ENCODE data around the gene PTPN11.

DNA sequence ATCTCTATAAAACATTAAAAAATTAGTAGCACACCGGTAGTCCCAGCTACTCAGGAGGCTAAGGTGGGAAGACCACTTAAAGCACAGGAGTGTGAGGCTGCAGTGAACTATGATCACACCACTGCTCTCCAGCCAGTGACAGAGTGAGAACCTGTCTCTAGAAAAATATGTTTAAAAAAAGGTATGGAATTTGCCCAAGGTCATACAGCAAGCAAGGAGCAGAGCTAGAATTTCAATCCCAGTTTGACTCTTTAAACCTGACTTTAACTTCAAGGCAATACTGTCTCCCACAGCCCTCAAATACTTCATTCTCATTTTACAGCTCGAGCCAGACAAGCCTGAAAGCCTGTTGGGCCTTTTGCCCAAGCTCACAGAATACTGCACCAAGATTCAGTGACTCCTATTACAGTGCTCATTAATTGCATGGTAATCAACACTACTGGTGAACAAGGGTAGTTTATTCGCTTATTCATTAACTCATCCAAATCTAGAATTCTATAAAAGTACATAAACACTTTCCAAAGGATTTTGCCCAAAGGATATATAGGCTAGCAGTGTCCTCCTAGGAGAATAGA is 44.5 kb upstream of the PTPN11 start:
- TF ChIP-seq GATA2 (IDR thresholded peaks at IDR 0.05; ENCODE audit: low read depth, low read length) (no peak), GATA3 (IDR thresholded peaks at IDR 0.05; ENCODE audit: low read depth, low read length) (no peak)
